HG02763 (cell line): ENCODE results near the gene LAMTOR4.

Experiments
- ATAC-seq: cut with Tn5 transposase; IDR thresholded peaks from one replicate; pipeline ENCODE4 v1.9.1; 2021; ENCODE audit warnings: mild to moderate bottlenecking, moderate library complexity; ENCODE audit not compliant: unreplicated experiment

Gene LAMTOR4

GRCh38 chr7:100152937-100153666 lies 4.4 kb downstream of the LAMTOR4 start:
- ATAC-seq: no peak

GRCh38 chr7:100153708-100154535 lies 5.2 kb downstream of the LAMTOR4 start:
- no peak for ATAC-seq

GRCh38 chr7:100154651-100155491 lies 6.2 kb downstream of the LAMTOR4 start:
- no peak for ATAC-seq

GRCh38 chr7:100155553-100156317 lies 7.0 kb downstream of the LAMTOR4 start:
- no peak for ATAC-seq

GRCh38 chr7:100156331-100157068 lies 7.8 kb downstream of the LAMTOR4 start:
- ATAC-seq: no peak

- ATAC-seq: no peak
Measured at GRCh38 chr7:100157069-100157333, 8.3 kb downstream of the LAMTOR4 start.

- no peak for ATAC-seq
Measured at GRCh38 chr7:100157334-100158228, 8.9 kb downstream of the LAMTOR4 start.

GRCh38 chr7:100158229-100159098 lies 9.7 kb downstream of the LAMTOR4 start, which contains the start of gene TRAPPC14:
Gene TRAPPC14 (minus strand): TSS chr7:100158723. CDS start chr7:100158499, 224 bp downstream.
- ATAC-seq: no peak

GRCh38 chr7:100159099-100159623 lies 10.4 kb downstream of the LAMTOR4 start:
- ATAC-seq: no peak

GRCh38 chr7:100160067-100160466 lies 11.3 kb downstream of the LAMTOR4 start:
- ATAC-seq: no peak

- no peak for ATAC-seq
Measured at GRCh38 chr7:100163006-100163531, 14.4 kb downstream of the LAMTOR4 start.

GRCh38 chr7:100163871-100164270 lies 15.2 kb downstream of the LAMTOR4 start:
- no peak for ATAC-seq

- ATAC-seq: no peak
Measured at GRCh38 chr7:100166317-100166940, 17.7 kb downstream of the LAMTOR4 start.

- no peak for ATAC-seq
Measured at GRCh38 chr7:100166970-100167911, 18.5 kb downstream of the LAMTOR4 start.

- no peak for ATAC-seq
Measured at GRCh38 chr7:100167912-100168323, 19.2 kb downstream of the LAMTOR4 start.
